Measurements from ENCODE around the gene ZNF543. TPM values are rescaled to one million over a fixed set of nuclear protein-coding genes. Genes with fewer than 3 reads are reported as not detected.
A peak's percentile ranks its signal among the peaks of the same experiment; 100 is the strongest.

ZNF543 gene
- total and polyA plus RNA-seq, 9 of the 15 experiments (the other 6 are each of a cell fraction or from before 2014, with no cell fraction given), result 0.14 to 5.5 (median 2.4) TPM

DNA sequence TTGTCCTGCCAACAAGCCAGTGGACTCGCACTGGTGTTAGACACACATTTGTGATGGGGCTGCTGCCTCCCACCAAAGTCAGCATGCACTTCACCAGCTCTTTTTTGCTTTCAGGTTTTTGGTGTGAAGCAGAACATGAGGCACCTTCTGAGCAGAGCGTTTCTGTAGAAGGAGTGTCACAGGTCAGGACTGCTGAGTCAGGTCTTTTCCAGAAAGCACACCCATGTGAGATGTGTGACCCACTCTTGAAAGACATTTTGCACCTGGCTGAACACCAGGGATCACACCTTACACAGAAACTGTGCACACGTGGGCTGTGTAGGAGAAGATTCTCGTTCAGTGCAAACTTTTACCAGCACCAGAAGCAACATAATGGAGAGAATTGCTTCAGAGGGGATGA is 35.6 kb downstream of the ZNF543 start:
- H3K27ac ChIP-seq (ENCODE audit: extremely low read depth, low read depth, low read length), result no peak overlapping the region
- no peaks in the 10 kb centered on the region for H3K9me1 ChIP-seq (ENCODE audit: control insufficient read depth, insufficient read depth, low read length)
- in situ Hi-C loops (cut with MboI) (no loop called here), intact Hi-C loops (cut with micrococcal nuclease) (no loop called here)
- FAIRE-seq (no peak), ATAC-seq (no peak), DNase-seq (ENCODE audit: extremely low read depth in 1 of 4, low spot score in 3 of 4) (no peak)
- no peak overlapping the region for H3K9ac ChIP-seq (ENCODE audit: insufficient read depth in 1 of 2, low read depth in 2 of 2, low read length in 2 of 2)
- H3K9me3 ChIP-seq (replicated peaks; ENCODE audit: control insufficient read depth, insufficient read depth, low read depth, low read length), result no peaks in the 10 kb centered on the region; the same call in 1 of the 2 replicates
- TF ChIP-seq DDX20 (tag; IDR thresholded peaks at IDR 0.05; ENCODE audit: low read depth) (no peak), SOX6 (IDR thresholded peaks at IDR 0.05) (no peak), MAFG (tag; conservative IDR thresholded peaks at IDR 0.05) (peak; percentile 66), CBX5 (IDR thresholded peaks at IDR 0.05; ENCODE audit: borderline replicate concordance, low read depth) (no peak), ZNF316 (IDR thresholded peaks at IDR 0.05) (peak; percentile 63), ZNF830 (CRISPR knock-in tag; IDR thresholded peaks at IDR 0.05) (no peak), C11orf30 (IDR thresholded peaks at IDR 0.05; ENCODE audit: low read depth) (peak; percentile 66), RAD21 (CRISPR knock-in tag; conservative IDR thresholded peaks at IDR 0.05 in 1 of 2, IDR thresholded peaks at IDR 0.05 in 1 of 2) (no peak), TEAD1 (CRISPR knock-in tag; IDR thresholded peaks at IDR 0.05) (no peak), MAFF (IDR thresholded peaks at IDR 0.05; ENCODE audit: low read length) (peak; percentile 78), MAFK (IDR thresholded peaks at IDR 0.05; ENCODE audit: low read length) (peak; percentile 83), SUPT5H (IDR thresholded peaks at IDR 0.05) (no peak)
- TF ChIP-seq, protein P1, sequence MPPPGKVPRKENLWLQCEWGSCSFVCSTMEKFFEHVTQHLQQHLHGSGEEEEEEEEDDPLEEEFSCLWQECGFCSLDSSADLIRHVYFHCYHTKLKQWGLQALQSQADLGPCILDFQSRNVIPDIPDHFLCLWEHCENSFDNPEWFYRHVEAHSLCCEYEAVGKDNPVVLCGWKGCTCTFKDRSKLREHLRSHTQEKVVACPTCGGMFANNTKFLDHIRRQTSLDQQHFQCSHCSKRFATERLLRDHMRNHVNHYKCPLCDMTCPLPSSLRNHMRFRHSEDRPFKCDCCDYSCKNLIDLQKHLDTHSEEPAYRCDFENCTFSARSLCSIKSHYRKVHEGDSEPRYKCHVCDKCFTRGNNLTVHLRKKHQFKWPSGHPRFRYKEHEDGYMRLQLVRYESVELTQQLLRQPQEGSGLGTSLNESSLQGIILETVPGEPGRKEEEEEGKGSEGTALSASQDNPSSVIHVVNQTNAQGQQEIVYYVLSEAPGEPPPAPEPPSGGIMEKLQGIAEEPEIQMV (tag; conservative IDR thresholded peaks at IDR 0.05; ENCODE audit: low read depth), result no peak
- TF ChIP-seq, protein P2, sequence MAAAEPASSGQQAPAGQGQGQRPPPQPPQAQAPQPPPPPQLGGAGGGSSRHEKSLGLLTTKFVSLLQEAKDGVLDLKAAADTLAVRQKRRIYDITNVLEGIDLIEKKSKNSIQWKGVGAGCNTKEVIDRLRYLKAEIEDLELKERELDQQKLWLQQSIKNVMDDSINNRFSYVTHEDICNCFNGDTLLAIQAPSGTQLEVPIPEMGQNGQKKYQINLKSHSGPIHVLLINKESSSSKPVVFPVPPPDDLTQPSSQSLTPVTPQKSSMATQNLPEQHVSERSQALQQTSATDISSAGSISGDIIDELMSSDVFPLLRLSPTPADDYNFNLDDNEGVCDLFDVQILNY (CRISPR knock-in tag; IDR thresholded peaks at IDR 0.05), result no peak
- TF ChIP-seq, protein P3, sequence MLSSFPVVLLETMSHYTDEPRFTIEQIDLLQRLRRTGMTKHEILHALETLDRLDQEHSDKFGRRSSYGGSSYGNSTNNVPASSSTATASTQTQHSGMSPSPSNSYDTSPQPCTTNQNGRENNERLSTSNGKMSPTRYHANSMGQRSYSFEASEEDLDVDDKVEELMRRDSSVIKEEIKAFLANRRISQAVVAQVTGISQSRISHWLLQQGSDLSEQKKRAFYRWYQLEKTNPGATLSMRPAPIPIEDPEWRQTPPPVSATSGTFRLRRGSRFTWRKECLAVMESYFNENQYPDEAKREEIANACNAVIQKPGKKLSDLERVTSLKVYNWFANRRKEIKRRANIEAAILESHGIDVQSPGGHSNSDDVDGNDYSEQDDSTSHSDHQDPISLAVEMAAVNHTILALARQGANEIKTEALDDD (IDR thresholded peaks at IDR 0.05), result no peak
- no peaks in the 10 kb centered on the region for H3K27me3 ChIP-seq (ENCODE audit: control insufficient read depth in 2 of 2, insufficient read depth in 2 of 2, low read length in 2 of 2)
- no TSS peak for BruUV-seq (replicated peaks)
- H3K79me2 ChIP-seq (ENCODE audit: control insufficient read depth, insufficient read depth, low read length), result peaks cover 15% of the 10 kb centered on the region
- 36% methylated on average over 4 of the region's 4 CpGs for WGBS (ENCODE audit: insufficient coverage, low coverage, missing lambda C conversion rate)
- H3K4me1 ChIP-seq (replicated peaks in 1 of 2; ENCODE audit: control insufficient read depth in 2 of 2, insufficient read depth in 2 of 2, low read length in 2 of 2), result peaks cover 3 to 7% of the 10 kb centered on the region in 2 experiments; a peak in 3 of 5 replicates
- ChIA-PET POLR2A (no interaction called here), CTCF (ENCODE audit: low intra/inter-chr PET ratio) (no interaction called here)
- H4K20me1 ChIP-seq (replicated peaks; ENCODE audit: control insufficient read depth, insufficient read depth, low read length), result no peaks in the 10 kb centered on the region
- peaks cover 32% of the 10 kb centered on the region for H3K36me3 ChIP-seq (ENCODE audit: control insufficient read depth, insufficient read depth, low read length)
- no peak overlapping the region for H2AFZ ChIP-seq (ENCODE audit: low read depth, low read length)
- no peak overlapping the region for H3K4me2 ChIP-seq (ENCODE audit: insufficient read depth, low read length)
- no peak overlapping the region for H3K4me3 ChIP-seq
